GM12865 (cell line): Measurements from ENCODE around the gene SELPLG.

Source experiments
- DNase-seq: peaks from one replicate; pipeline ENCODE4 v3.0.0; 2010; ENCODE audit warnings: low read depth
- H3K4me3 ChIP-seq: 2 replicates; pipeline ENCODE4 v1.5.1; 2011; ENCODE audit warnings: mild to moderate bottlenecking, low read depth, low read length, control low read depth
- TF ChIP-seq, protein P1 (sequence below): IDR thresholded peaks from 2 replicates; pipeline ENCODE4 v1.5.1; 2011; ENCODE audit warnings: low read length, control low read depth, low read depth, inconsistent platforms; ENCODE audit not compliant: insufficient read depth; ENCODE audit errors: missing control alignments

The SELPLG gene

GRCh38 chr12:108610336-108610815 lies 23.3 kb downstream of the SELPLG start:
- DNase-seq = no peak
- TF ChIP-seq, protein P1, sequence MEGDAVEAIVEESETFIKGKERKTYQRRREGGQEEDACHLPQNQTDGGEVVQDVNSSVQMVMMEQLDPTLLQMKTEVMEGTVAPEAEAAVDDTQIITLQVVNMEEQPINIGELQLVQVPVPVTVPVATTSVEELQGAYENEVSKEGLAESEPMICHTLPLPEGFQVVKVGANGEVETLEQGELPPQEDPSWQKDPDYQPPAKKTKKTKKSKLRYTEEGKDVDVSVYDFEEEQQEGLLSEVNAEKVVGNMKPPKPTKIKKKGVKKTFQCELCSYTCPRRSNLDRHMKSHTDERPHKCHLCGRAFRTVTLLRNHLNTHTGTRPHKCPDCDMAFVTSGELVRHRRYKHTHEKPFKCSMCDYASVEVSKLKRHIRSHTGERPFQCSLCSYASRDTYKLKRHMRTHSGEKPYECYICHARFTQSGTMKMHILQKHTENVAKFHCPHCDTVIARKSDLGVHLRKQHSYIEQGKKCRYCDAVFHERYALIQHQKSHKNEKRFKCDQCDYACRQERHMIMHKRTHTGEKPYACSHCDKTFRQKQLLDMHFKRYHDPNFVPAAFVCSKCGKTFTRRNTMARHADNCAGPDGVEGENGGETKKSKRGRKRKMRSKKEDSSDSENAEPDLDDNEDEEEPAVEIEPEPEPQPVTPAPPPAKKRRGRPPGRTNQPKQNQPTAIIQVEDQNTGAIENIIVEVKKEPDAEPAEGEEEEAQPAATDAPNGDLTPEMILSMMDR = no peak
- no peak overlapping the region for H3K4me3 ChIP-seq

- TF ChIP-seq, protein P1 = no peak
- H3K4me3 ChIP-seq = no peak overlapping the region
- DNase-seq = peak; percentile 76
Measured at GRCh38 chr12:108609537-108610335, 24.0 kb downstream of the SELPLG start.

- H3K4me3 ChIP-seq = no peak overlapping the region
- DNase-seq = no peak
- TF ChIP-seq, protein P1 = no peak
Measured at GRCh38 chr12:108608616-108609015, 25.1 kb downstream of the SELPLG start.

- TF ChIP-seq, protein P1 = no peak
- no peak for DNase-seq
- H3K4me3 ChIP-seq = no peak overlapping the region
Measured at GRCh38 chr12:108607981-108608600, 25.6 kb downstream of the SELPLG start.

GRCh38 chr12:108606492-108606891 lies 27.2 kb downstream of the SELPLG start:
- H3K4me3 ChIP-seq = no peak overlapping the region
- TF ChIP-seq, protein P1 = no peak
- no peak for DNase-seq

GRCh38 chr12:108605690-108606406 lies 27.8 kb downstream of the SELPLG start:
- TF ChIP-seq, protein P1 = no peak
- no peak for DNase-seq
- no peak overlapping the region for H3K4me3 ChIP-seq
